Breast epithelium (tissue), 4 donors: ENCODE data around the gene CABLES2. TPM values are rescaled to one million over a fixed set of nuclear protein-coding genes. Genes with fewer than 3 reads are reported as not detected.

Source experiments
- DNase-seq, 2 donors: peaks; one replicate each; pipeline ENCODE4 v3.0.0-alpha.2; 2019; ENCODE audit warnings: low spot score in 2 of 2
- H3K27ac ChIP-seq, 2 donors: fragments of 200-600 bp; sonication (generic) in 1 of 2; one replicate each; pipeline ENCODE4 v1.5.1; 2016 to 2019; ENCODE audit warnings: mild to moderate bottlenecking in 1 of 2
- H3K27me3 ChIP-seq, 2 donors: fragments of 200-600 bp; sonication (generic) in 1 of 2; one replicate each; pipeline versions ENCODE4 v1.5.1 to v1.6.0; 2017 to 2019; ENCODE audit warnings: control low read depth in 1 of 2, mild to moderate bottlenecking in 1 of 2
- H3K36me3 ChIP-seq: fragments of 200-600 bp; one replicate; pipeline ENCODE4 v1.5.1; 2019
- H3K4me1 ChIP-seq, 2 donors: fragments of 200-600 bp; sonication (generic); one replicate each; pipeline ENCODE4 v1.5.1; 2016 to 2019; ENCODE audit warnings: control low read depth in 1 of 2
- H3K4me3 ChIP-seq, 3 donors: fragments of 200-600 bp; sonication (generic); 1 replicate in 2 of 3; 2 replicates in 1 of 3; pipeline ENCODE4 v1.5.1; 2016 to 2019; ENCODE audit warnings: mild to moderate bottlenecking in 3 of 3, moderate library complexity in 2 of 3
- H3K9me3 ChIP-seq, 2 donors: fragments of 200-600 bp; sonication (generic) in 1 of 2; one replicate each; pipeline ENCODE4 v1.5.1; 2016 to 2019; ENCODE audit warnings: control low read depth in 1 of 2
- CTCF ChIP-seq, 3 donors: fragments of 450-650 bp; IDR thresholded peaks; one replicate each; pipeline ENCODE4 v1.5.1; 2016 to 2017; ENCODE audit warnings: antibody characterized with exemption in 3 of 3, mild to moderate bottlenecking in 3 of 3, moderate library complexity in 3 of 3
- POLR2A ChIP-seq: fragments of 450-650 bp; IDR thresholded peaks from one replicate; pipeline ENCODE4 v1.6.1; 2016; ENCODE audit warnings: antibody characterized with exemption, mild to moderate bottlenecking, moderate library complexity
- POLR2AphosphoS5 ChIP-seq, 3 donors: sonication (generic); formaldehyde crosslinking; IDR thresholded peaks; one replicate each; pipeline ENCODE4 v1.6.1; 2017; ENCODE audit warnings: antibody characterized with exemption in 3 of 3
- intact Hi-C: fragments of 100-400 bp; cut with DNase I; formaldehyde crosslinking; loops from one replicate; pipeline ENCODE4 v1.15.1; 2023; ENCODE audit warnings: low total_unique reads
- total RNA-seq, 3 donors: library from RNA; depleted of rRNA; stranded (reverse); fragments of >200 nt; gene quantifications; one replicate each; pipeline ENCODE4 v1.1.0, GENCODE V29; 2016

Gene CABLES2
- total RNA-seq, 3 donors from 2014 or later, result 1.8 to 3.2 (median 2.9) TPM

GRCh38 chr20:62425281-62426058 lies 18.4 kb upstream of the CABLES2 start:
- H3K36me3 ChIP-seq, result no peaks in the 10 kb centered on the region
- H3K9me3 ChIP-seq, result no peaks in the 10 kb centered on the region
- H3K4me3 ChIP-seq, result no peak overlapping the region
- peaks cover 9 to 11% of the 10 kb centered on the region in 2 donors for H3K4me1 ChIP-seq
- TF ChIP-seq CTCF (IDR thresholded peaks at IDR 0.05) (no peak), POLR2A (no peak), POLR2AphosphoS5 (IDR thresholded peaks at IDR 0.05) (no peak)
- H3K27ac ChIP-seq, result no peak overlapping the region
- H3K27me3 ChIP-seq, result peaks cover 0 to 18% of the 10 kb centered on the region in 2 donors
- intact Hi-C loops, result no loop called here
- DNase-seq, result no peak

GRCh38 chr20:62424249-62425107 lies 17.4 kb upstream of the CABLES2 start:
- peaks cover 0 to 18% of the 10 kb centered on the region in 2 donors for H3K27me3 ChIP-seq
- H3K9me3 ChIP-seq, result no peaks in the 10 kb centered on the region
- no peak overlapping the region for H3K27ac ChIP-seq
- DNase-seq, result no peak
- intact Hi-C loops, result no loop called here
- no peak overlapping the region for H3K4me3 ChIP-seq
- H3K4me1 ChIP-seq, result peaks cover 9 to 11% of the 10 kb centered on the region in 2 donors
- TF ChIP-seq POLR2AphosphoS5 (IDR thresholded peaks at IDR 0.05) (no peak), CTCF (IDR thresholded peaks at IDR 0.05) (no peak), POLR2A (no peak)
- H3K36me3 ChIP-seq, result no peaks in the 10 kb centered on the region

- H3K9me3 ChIP-seq, result no peaks in the 10 kb centered on the region
- no peak for DNase-seq
- no peak overlapping the region for H3K27ac ChIP-seq
- peaks cover 5 to 7% of the 10 kb centered on the region in 2 donors for H3K4me1 ChIP-seq
- peaks cover 0 to 18% of the 10 kb centered on the region in 2 donors for H3K27me3 ChIP-seq
- intact Hi-C loops, result no loop called here
- TF ChIP-seq POLR2A (no peak), POLR2AphosphoS5 (IDR thresholded peaks at IDR 0.05) (no peak), CTCF (IDR thresholded peaks at IDR 0.05) (no peak)
- H3K4me3 ChIP-seq, result no peak overlapping the region
- H3K36me3 ChIP-seq, result no peaks in the 10 kb centered on the region
Observed at GRCh38 chr20:62423326-62423706, 16.2 kb upstream of the CABLES2 start.

- no peak for TF ChIP-seq POLR2A
- TF ChIP-seq CTCF (IDR thresholded peaks at IDR 0.05), result no peak
- no peak for TF ChIP-seq POLR2AphosphoS5 (IDR thresholded peaks at IDR 0.05)
- intact Hi-C loops, result no loop called here
- Histone ChIP-seq H3K27me3 (peaks cover 0 to 18% of the 10 kb centered on the region in 2 donors), H3K4me1 (peaks cover 0 to 2% of the 10 kb centered on the region in 2 donors), H3K4me3 (no peak overlapping the region), H3K27ac (no peak overlapping the region), H3K9me3 (no peaks in the 10 kb centered on the region), H3K36me3 (no peaks in the 10 kb centered on the region)
- DNase-seq, result no peak
Observed at GRCh38 chr20:62422636-62423325, 15.7 kb upstream of the CABLES2 start.
